Hematopoietic multipotent progenitor cell treated with erythropoietin and hydrocortisone succinate and interleukin-3 and kit ligand, for 17 days (in vitro differentiated cells): ENCODE measurements around the gene LRRC56.

Source experiments
- DNase-seq: peaks from one replicate; pipeline ENCODE4 v3.0.0-alpha.2; 2015; ENCODE audit warnings: low spot score

The LRRC56 gene

GRCh38 chr11:539971-540481, 2.7 kb downstream of the LRRC56 start:
- no peak for DNase-seq

GRCh38 chr11:540583-541432, 3.5 kb downstream of the LRRC56 start:
- DNase-seq = no peak

GRCh38 chr11:541433-541885, 4.1 kb downstream of the LRRC56 start:
- DNase-seq = no peak

- no peak for DNase-seq
Observed at GRCh38 chr11:544817-545166, 7.5 kb downstream of the LRRC56 start.

GRCh38 chr11:545171-545570, 7.8 kb downstream of the LRRC56 start:
- DNase-seq = no peak

- DNase-seq = no peak
Observed at GRCh38 chr11:548700-549603, 11.6 kb downstream of the LRRC56 start.

GRCh38 chr11:550021-550745, 12.9 kb downstream of the LRRC56 start:
- DNase-seq = no peak

GRCh38 chr11:550746-551085, 13.4 kb downstream of the LRRC56 start:
- DNase-seq = no peak

GRCh38 chr11:551131-551530, 13.8 kb downstream of the LRRC56 start:
- no peak for DNase-seq

- DNase-seq = no peak
Observed at GRCh38 chr11:551596-551995, 14.3 kb downstream of the LRRC56 start.

- no peak for DNase-seq
Observed at GRCh38 chr11:553083-553987, 16.0 kb downstream of the LRRC56 start.

GRCh38 chr11:553988-554340, 16.6 kb downstream of the LRRC56 start:
- no peak for DNase-seq

GRCh38 chr11:554428-555226, 17.3 kb downstream of the LRRC56 start:
- DNase-seq = peak; percentile 68

- no peak for DNase-seq
Observed at GRCh38 chr11:555227-555779, 18.0 kb downstream of the LRRC56 start.

- DNase-seq = no peak
Observed at GRCh38 chr11:555780-556661, 18.7 kb downstream of the LRRC56 start.

- DNase-seq = no peak
Observed at GRCh38 chr11:556662-557256, 19.4 kb downstream of the LRRC56 start.

- DNase-seq = no peak
Observed at GRCh38 chr11:557328-558132, 20.2 kb downstream of the LRRC56 start.

GRCh38 chr11:558503-558902, 21.2 kb downstream of the LRRC56 start:
- no peak for DNase-seq
